ENCODE data around the gene DHX34. TPM values are rescaled to one million over a fixed set of nuclear protein-coding genes. Genes with fewer than 3 reads are reported as not detected.

Gene DHX34
- total RNA-seq, 2 donors from 2014 or later: 5.1 to 8.2 TPM

GRCh38 chr19:47313754-47314295 is 35.3 kb upstream of the DHX34 start:
- no peak for DNase-seq (ENCODE audit: low spot score)
- Histone ChIP-seq H3K9me3 (peaks cover 0 to 5% of the 10 kb centered on the region in 2 donors), H3K4me3 (no peak overlapping the region), H3K36me3 (no peaks in the 10 kb centered on the region), H3K27ac (no peak overlapping the region), H3K4me1 (no peaks in the 10 kb centered on the region), H3K27me3 (no peaks in the 10 kb centered on the region)
- no peak for TF ChIP-seq CTCF (IDR thresholded peaks at IDR 0.05)

GRCh38 chr19:47315125-47315821 is 33.8 kb upstream of the DHX34 start:
- peak overlapping the region; percentile 28 to 29 for H3K27ac ChIP-seq
- no peaks in the 10 kb centered on the region for H3K27me3 ChIP-seq
- H3K4me3 ChIP-seq: no peak overlapping the region
- H3K36me3 ChIP-seq: no peaks in the 10 kb centered on the region
- peak; percentile 79 for DNase-seq (ENCODE audit: low spot score)
- H3K9me3 ChIP-seq: peaks cover 0 to 5% of the 10 kb centered on the region in 2 donors
- H3K4me1 ChIP-seq: no peaks in the 10 kb centered on the region
- no peak for TF ChIP-seq CTCF (IDR thresholded peaks at IDR 0.05)

- H3K27me3 ChIP-seq: no peaks in the 10 kb centered on the region
Measured at GRCh38 chr19:47316513-47316912, 32.6 kb upstream of the DHX34 start.

GRCh38 chr19:47319923-47320871 is 28.9 kb upstream of the DHX34 start:
- TF ChIP-seq CTCF (IDR thresholded peaks at IDR 0.05): no peak
- Histone ChIP-seq H3K27ac (no peak overlapping the region), H3K27me3 (no peaks in the 10 kb centered on the region), H3K4me3 (no peak overlapping the region), H3K36me3 (no peaks in the 10 kb centered on the region), H3K4me1 (no peaks in the 10 kb centered on the region), H3K9me3 (peaks cover 0 to under 1% of the 10 kb centered on the region in 2 donors)
- DNase-seq (ENCODE audit: low spot score): no peak

More at GRCh38 chr19:47316513-47316912, 32.6 kb upstream of the DHX34 start:
- Histone ChIP-seq H3K4me3 (no peak overlapping the region), H3K4me1 (no peaks in the 10 kb centered on the region), H3K36me3 (no peaks in the 10 kb centered on the region), H3K9me3 (peaks cover 0 to 5% of the 10 kb centered on the region in 2 donors), H3K27ac (no peak overlapping the region)
- no peak for DNase-seq (ENCODE audit: low spot score)
- no peak for TF ChIP-seq CTCF (IDR thresholded peaks at IDR 0.05)

- Histone ChIP-seq H3K9me3 (no peaks in the 10 kb centered on the region), H3K27ac (no peak overlapping the region), H3K4me3 (no peak overlapping the region), H3K27me3 (no peaks in the 10 kb centered on the region), H3K4me1 (no peaks in the 10 kb centered on the region), H3K36me3 (no peaks in the 10 kb centered on the region)
- TF ChIP-seq CTCF (IDR thresholded peaks at IDR 0.05): no peak
- no peak for DNase-seq (ENCODE audit: low spot score)
Measured at GRCh38 chr19:47321630-47322029, 27.5 kb upstream of the DHX34 start.

All from right atrium auricular region (tissue), 2 donors.